ENCODE results near the gene HMOX1.

DNA sequence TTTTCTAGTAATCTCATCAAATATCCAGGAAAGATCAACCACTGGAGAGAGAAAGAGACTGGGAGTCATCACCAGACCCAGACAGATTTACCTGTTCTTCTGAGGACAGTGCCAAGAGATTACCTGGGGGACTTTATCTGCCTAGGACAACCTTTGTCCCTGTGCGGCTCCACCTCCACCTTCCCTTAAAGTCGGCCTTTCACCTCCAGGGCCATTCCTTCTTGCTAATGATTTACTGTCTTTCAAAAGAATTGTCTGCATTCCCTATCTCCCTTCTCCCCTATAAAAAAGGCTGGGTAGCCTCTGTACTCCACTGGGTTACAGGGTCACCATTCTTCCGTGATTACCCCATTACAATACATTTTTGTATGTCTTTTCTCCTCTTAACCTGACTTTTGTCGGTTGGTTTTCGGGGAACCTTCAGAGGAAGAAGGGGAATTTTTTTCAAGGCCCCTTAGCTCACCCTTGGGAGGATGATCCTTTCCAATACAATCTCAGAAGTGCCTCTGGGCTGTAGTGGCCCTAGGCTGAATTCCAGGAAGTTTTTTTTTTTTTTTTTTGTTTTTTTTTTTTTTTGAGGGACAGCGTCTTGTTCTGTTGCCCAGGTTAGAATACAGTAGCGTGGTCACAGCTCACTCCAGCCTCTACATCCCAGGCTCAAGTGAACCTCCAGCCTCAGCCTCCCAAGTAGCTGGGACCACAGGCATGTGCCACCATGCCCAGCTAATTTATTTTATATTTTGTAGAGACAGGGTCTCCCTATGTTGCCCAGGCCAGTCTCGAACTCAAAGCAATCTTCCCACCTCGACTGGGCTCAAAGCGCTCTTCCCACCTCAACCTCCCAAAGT lies 1.5 kb upstream of the HMOX1 start:
- TF ChIP-seq RXRA (IDR thresholded peaks at IDR 0.05; ENCODE audit: insufficient read depth, low read depth, low read length) (no peak), CREB1 (IDR thresholded peaks at IDR 0.05) (no peak), GTF2F1 (IDR thresholded peaks at IDR 0.05; ENCODE audit: borderline replicate concordance, low read depth, low read length) (no peak), JUN (IDR thresholded peaks at IDR 0.05; ENCODE audit: low read depth, low read length) (no peak), POLR2A (IDR thresholded peaks at IDR 0.05; ENCODE audit: control extremely low read depth in 1 of 2, low read depth in 2 of 2, low read length in 2 of 2) (no peak), RNF2 (IDR thresholded peaks at IDR 0.05; ENCODE audit: borderline replicate concordance, low read depth, low read length, missing control alignments, poor library complexity, severe bottlenecking) (no peak), CHD2 (IDR thresholded peaks at IDR 0.05; ENCODE audit: low read length) (no peak), EZH2 (IDR thresholded peaks at IDR 0.05; ENCODE audit: low read depth, low read length, severe bottlenecking) (no peak), SUZ12 (IDR thresholded peaks at IDR 0.05; ENCODE audit: low read length) (no peak), CBX5 (IDR thresholded peaks at IDR 0.05; ENCODE audit: low read depth, low read length) (no peak)
- TF ChIP-seq, protein P1, sequence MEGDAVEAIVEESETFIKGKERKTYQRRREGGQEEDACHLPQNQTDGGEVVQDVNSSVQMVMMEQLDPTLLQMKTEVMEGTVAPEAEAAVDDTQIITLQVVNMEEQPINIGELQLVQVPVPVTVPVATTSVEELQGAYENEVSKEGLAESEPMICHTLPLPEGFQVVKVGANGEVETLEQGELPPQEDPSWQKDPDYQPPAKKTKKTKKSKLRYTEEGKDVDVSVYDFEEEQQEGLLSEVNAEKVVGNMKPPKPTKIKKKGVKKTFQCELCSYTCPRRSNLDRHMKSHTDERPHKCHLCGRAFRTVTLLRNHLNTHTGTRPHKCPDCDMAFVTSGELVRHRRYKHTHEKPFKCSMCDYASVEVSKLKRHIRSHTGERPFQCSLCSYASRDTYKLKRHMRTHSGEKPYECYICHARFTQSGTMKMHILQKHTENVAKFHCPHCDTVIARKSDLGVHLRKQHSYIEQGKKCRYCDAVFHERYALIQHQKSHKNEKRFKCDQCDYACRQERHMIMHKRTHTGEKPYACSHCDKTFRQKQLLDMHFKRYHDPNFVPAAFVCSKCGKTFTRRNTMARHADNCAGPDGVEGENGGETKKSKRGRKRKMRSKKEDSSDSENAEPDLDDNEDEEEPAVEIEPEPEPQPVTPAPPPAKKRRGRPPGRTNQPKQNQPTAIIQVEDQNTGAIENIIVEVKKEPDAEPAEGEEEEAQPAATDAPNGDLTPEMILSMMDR (IDR thresholded peaks at IDR 0.05; ENCODE audit: control extremely low read depth in 1 of 3, insufficient read depth in 1 of 3, low read depth in 1 of 3, low read length in 3 of 3): no peak
- TF ChIP-seq, protein P2, sequence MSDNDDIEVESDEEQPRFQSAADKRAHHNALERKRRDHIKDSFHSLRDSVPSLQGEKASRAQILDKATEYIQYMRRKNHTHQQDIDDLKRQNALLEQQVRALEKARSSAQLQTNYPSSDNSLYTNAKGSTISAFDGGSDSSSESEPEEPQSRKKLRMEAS (IDR thresholded peaks at IDR 0.05): no peak
